HG03025 (cell line): ENCODE measurements around the gene UBAC1.
"Not testable (repeated sequence)": the region's sequence is repeated elsewhere in the genome, so short reads cannot be mapped to it uniquely, and the experiment has no call there.

Experiments used
- ATAC-seq: cut with Tn5 transposase; IDR thresholded peaks from one replicate; pipeline ENCODE4 v1.9.1; 2021; ENCODE audit warnings: mild to moderate bottlenecking, moderate library complexity; ENCODE audit not compliant: unreplicated experiment, low FRiP score

UBAC1 gene

GRCh38 chr9:135979547-135980166 is 18.5 kb upstream of the UBAC1 start:
- ATAC-seq = no peak

DNA sequence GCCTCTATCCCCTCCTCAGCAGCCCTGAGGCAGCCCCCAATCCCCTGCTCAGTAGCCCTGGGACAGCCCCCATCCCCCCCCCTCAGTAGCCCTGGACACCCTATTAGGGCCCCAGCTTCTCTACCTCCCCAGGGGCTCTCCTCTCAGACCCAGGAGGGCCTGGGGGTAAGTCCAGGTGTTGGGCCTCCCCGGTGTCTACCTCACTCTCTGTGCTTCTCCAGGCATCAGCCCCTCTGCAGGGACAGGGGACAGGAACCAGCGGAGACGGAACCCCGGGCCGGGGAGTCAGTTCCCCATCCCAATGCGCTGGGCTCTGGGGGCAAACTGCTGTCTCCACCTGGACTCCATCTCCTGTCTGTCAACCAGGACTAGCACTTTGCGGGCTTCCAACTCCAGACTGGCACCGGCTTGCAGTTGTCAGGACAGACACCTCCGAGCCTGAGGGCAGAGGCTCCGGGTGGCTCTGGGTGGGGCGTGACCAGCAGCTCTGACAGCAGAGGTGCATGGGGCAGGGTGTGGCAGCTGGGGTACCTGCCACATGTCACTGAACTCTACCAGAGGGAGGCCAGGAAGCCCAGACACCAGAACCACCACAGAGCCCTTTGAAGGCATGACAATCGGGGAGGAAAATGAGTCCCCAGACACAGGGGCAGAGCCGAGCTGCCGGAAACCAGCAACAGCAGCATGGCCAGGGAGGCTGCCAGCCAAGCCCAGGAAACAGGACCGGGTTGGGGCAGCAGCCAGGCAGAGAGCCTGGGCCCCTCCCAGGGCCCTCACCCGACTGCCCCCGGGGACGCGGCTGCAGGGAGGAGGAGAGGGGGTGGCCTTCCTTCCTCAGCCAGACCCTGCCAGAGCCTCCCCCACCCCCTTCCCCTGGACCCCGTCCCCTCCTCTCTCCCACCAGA is 17.7 kb upstream of the UBAC1 start:
- no peak for ATAC-seq

GRCh38 chr9:135976944-135977343 is 15.8 kb upstream of the UBAC1 start:
- no peak for ATAC-seq

DNA sequence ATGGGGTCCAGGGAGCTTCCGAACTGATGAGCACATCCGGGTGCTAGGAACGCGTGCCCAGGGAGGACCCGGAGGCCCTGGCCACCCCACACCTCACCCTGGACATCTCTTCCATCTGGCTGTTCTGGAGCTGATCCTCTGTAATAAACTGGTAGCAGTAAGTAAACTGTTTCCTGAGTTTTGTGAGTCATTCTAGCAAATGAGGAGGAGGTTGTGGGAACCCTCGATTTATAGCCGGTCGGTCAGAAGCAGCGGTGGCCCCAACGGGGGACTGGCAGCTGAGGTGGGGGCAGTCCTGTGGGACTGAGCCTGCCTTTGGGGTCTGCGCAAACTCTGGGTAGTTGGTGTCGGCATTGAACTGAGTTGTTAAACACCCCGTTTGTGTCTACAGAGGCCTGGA is 15.4 kb upstream of the UBAC1 start:
- ATAC-seq = no peak

- no peak for ATAC-seq
Measured at GRCh38 chr9:135975834-135976233, 14.7 kb upstream of the UBAC1 start.

DNA sequence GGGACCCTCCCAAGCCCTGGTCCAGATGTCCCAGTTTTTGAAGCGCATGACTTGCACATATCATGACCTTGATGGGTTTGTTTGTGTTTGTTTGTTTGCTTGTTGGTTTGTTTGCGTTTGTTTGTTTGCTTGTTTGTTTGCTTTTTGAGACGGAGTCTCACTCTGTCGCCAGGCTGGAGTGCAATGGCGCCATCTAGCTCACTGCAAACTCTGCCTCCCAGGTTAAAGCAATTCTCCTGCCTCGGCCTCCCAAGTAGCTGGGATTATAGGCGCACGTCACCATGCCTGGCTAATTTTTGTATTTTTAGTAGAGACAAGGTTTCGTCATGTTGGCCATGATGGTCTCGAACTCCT is 13.0 kb upstream of the UBAC1 start:
- ATAC-seq = no peak

GRCh38 chr9:135973277-135974219 is 12.4 kb upstream of the UBAC1 start:
- no peak for ATAC-seq

GRCh38 chr9:135971892-135972291 is 10.7 kb upstream of the UBAC1 start:
- ATAC-seq = no peak

DNA sequence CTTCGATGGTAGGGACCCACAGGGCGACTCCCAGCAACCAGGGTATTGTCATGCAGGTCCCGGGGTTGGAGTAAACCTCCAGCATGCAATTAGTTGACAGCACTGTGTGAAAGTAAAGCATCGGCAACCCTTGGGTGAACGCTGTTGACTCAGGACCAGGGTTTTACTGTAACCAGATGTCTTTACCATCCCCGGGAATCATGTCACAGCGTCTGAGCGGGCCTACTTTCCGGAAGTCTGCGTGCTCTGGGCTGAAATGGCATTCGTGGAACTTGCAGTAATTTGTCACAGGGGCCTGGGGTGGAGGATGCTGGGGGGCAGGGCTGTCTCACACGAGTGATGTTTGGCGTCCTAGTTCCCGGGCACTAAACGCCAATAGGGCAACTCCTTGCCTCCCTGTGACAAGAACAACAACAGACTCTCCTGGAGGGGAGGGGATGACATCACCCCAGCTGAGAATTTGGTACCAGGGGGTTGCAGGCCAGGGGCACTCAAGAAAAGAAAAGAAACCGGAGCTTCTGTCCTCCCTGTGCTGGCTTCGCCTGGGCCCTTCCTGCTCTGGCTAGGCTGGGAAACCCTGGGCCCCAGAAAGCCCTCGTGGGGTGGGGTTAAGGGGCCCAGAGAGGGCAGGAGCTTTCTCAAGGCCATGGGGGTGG is 10.1 kb upstream of the UBAC1 start:
- ATAC-seq = no peak

- ATAC-seq = no peak
Measured at GRCh38 chr9:135970128-135970815, 9.1 kb upstream of the UBAC1 start.

GRCh38 chr9:135969064-135969683 is 8.0 kb upstream of the UBAC1 start:
- ATAC-seq = no peak

DNA sequence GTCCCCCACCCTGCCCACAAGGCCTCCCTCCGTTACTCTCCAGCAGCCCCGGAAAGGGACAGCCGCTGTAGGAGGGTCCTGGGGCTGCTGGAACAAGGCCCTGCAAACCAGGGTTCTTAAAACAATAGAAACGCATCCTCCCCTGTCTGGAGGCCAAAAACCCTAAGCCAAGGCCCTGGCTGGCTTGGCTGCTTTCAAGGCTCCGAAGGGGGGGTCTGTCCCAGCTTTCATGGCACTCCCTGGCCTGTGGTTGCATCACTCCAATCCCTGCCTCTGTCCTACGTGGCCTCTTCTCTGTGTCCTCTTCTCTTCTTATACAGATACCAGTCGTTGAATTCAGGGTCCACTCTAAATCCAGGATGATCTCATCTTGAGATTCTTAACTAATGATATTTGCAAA is 7.4 kb upstream of the UBAC1 start:
- ATAC-seq = no peak

DNA sequence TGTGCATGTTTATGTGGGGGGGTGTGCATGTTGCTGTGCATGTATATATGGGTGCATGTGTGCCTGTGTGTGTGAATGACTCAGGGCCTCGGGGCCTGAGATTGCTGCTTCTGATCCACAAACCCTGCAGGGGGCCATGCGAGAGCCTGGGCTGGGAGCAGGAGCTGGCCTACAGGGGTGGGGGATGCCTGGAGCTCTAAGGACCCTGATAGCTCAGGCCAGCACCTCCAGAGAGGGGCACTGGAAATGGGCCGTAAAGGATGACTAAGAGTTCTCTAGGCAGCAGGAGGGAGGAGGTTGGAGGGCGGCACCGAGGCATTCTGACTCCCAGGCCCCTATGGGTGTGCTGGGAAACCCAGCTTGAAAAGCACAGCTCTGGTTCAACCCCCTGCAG is 6.9 kb upstream of the UBAC1 start:
- no peak for ATAC-seq

GRCh38 chr9:135966916-135967260 is 5.7 kb upstream of the UBAC1 start:
- ATAC-seq = not testable (repeated sequence)

DNA sequence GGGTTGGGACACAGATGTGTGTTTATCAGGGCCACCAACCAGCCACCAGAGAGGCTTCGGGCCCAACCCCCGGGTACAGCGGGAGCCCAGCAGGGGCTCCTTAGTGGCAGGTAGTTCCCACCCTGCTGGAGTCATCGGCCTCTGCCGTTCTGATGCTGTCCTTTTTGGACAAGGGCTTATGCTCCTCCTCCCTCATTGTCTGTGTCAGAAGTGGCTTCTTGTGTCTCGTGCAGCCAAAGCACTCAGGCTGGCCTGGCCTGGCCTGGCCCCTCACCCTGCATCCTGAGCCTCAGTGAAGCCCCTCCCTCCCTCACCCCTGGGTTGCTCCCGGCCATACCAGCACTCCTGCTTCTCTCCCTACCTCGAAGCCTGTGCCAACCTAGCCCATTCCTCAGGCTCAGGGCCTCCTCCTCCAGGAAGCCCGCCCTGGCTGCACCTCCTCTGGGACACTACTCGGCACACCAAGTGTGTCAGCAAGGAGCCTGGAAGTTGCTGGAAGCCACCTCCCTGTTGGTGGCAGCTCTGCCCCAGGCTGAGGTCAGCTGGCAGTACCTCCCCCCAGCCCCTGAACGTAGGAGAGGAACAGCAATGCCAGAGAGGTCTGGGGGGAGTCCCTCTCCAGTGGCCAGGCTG is 4.1 kb upstream of the UBAC1 start:
- ATAC-seq = no peak

GRCh38 chr9:135963938-135964337 is 2.8 kb upstream of the UBAC1 start:
- ATAC-seq = no peak

DNA sequence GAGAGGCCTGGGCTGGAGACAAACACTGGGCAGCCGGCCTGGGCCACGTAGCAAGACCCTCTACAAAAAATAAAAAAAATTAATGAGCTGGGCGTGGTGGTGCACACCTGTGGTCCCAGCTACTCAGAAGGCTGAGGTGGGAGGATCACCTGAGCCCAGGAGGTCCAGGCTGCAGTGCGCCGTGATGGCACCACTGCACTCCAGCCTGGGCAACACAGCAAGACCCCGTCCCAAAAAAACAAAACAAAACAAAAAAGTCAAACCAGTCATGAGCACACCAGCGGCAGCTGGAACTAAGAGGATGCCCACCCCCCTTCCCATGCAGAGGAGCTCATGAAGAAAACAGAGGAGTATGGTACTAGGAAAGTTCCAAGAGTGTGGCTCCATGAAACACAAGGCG is 2.2 kb upstream of the UBAC1 start:
- ATAC-seq = no peak

DNA sequence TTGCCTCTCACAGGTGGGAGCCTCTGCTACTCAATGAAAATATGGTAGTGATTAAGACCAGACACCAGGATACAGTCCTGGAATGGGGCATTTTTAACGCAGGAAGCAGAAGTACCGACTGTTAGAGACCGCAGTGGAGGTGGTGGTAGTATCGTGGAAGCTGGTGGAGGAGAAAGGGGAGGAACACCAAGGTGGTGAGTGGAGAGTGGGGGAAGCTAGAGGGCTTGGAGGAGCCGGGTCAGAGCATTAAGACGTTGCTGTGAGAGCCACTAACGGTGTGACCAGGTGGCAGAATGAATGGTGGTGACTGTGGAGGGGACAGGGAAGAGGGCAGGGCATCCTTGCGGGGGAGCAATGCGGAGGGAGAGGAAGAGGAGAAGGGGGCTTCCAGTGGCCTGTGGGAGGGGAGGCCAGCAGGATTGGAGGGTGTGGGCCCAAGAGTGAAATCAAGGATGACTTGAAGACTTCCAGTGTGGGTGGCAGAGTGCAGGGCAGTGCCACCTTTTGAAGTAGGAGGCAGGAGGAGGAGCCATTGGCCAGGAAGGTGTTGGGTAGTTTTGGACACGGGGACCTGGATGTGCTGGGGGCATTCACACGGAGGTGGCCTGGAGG is 1.6 kb upstream of the UBAC1 start:
- ATAC-seq = no peak
